DOHH2 (cell line): Measurements from ENCODE around the gene BRD3.

Experiments
- H3F3A ChIP-seq: fragments of 200-600 bp; sonication (generic), shearing (Covaris generic); 2 replicates; pipeline ENCODE4 v1.6.0; 2016; ENCODE audit warnings: antibody characterized with exemption, mild to moderate bottlenecking; ENCODE audit not compliant: control insufficient read depth, insufficient read depth
- H3K27ac ChIP-seq: fragments of 200-600 bp; sonication (generic); 2 replicates; pipeline ENCODE4 v1.5.1; 2014; ENCODE audit warnings: low read depth, mild to moderate bottlenecking, low read length, moderate library complexity
- H3K27me3 ChIP-seq: fragments of 200-600 bp; sonication (generic); 2 replicates; pipeline ENCODE4 v1.6.1; 2014; ENCODE audit warnings: mild to moderate bottlenecking, low read length, mixed read lengths; ENCODE audit not compliant: control insufficient read depth
- H3K36me3 ChIP-seq: fragments of 200-600 bp; sonication (generic); 2 replicates; pipeline ENCODE4 v1.6.1; 2014; ENCODE audit warnings: mild to moderate bottlenecking, low read length, moderate library complexity, mixed read lengths; ENCODE audit not compliant: control insufficient read depth
- H3K4me1 ChIP-seq: fragments of 200-600 bp; sonication (generic); 2 replicates; pipeline ENCODE4 v1.6.1; 2014; ENCODE audit warnings: mild to moderate bottlenecking, low read length, mixed read lengths; ENCODE audit not compliant: control insufficient read depth
- H3K4me2 ChIP-seq: fragments of 200-600 bp; sonication (generic); 2 replicates; pipeline ENCODE4 v1.6.0; 2014; ENCODE audit warnings: mild to moderate bottlenecking, low read length, moderate library complexity
- H3K4me3 ChIP-seq: fragments of 200-600 bp; sonication (generic); 2 replicates; pipeline ENCODE4 v1.5.1; 2014; ENCODE audit warnings: mild to moderate bottlenecking, low read length, mixed read lengths
- H3K79me2 ChIP-seq: fragments of 200-600 bp; sonication (generic); 2 replicates; pipeline ENCODE4 v1.6.1; 2014; ENCODE audit warnings: mild to moderate bottlenecking, low read length, mixed read lengths; ENCODE audit not compliant: control insufficient read depth
- H3K9me2 ChIP-seq: fragments of 200-600 bp; sonication (generic); replicated peaks from 2 replicates; pipeline ENCODE4 v1.6.1; 2014; ENCODE audit warnings: mild to moderate bottlenecking, low read length, mixed read lengths; ENCODE audit not compliant: control insufficient read depth
- H3K9me3 ChIP-seq: fragments of 200-600 bp; sonication (generic); 2 replicates; pipeline ENCODE4 v1.6.1; 2014; ENCODE audit warnings: antibody characterized with exemption, low read length, mixed read lengths; ENCODE audit not compliant: control insufficient read depth, insufficient read depth
- H4K20me1 ChIP-seq: fragments of 200-600 bp; sonication (generic); 2 replicates; pipeline ENCODE4 v1.6.0; 2014; ENCODE audit warnings: low read depth, mild to moderate bottlenecking, antibody characterized with exemption, low read length, moderate library complexity; ENCODE audit not compliant: control insufficient read depth, insufficient read depth
- EZH2phosphoT487 ChIP-seq: fragments of 200-600 bp; sonication (generic); IDR thresholded peaks from 2 replicates; pipeline ENCODE4 v1.6.1; 2017; ENCODE audit warnings: borderline replicate concordance, mild to moderate bottlenecking, antibody characterized with exemption, low read length, moderate library complexity, mixed read lengths
- TF ChIP-seq, protein P1 (sequence below): fragments of 200-600 bp; sonication (generic); IDR thresholded peaks from one replicate; pipeline ENCODE4 v1.5.1; 2014; ENCODE audit warnings: antibody characterized with exemption, mild to moderate bottlenecking, low read depth, low read length; ENCODE audit not compliant: poor library complexity, severe bottlenecking

BRD3 gene

DNA sequence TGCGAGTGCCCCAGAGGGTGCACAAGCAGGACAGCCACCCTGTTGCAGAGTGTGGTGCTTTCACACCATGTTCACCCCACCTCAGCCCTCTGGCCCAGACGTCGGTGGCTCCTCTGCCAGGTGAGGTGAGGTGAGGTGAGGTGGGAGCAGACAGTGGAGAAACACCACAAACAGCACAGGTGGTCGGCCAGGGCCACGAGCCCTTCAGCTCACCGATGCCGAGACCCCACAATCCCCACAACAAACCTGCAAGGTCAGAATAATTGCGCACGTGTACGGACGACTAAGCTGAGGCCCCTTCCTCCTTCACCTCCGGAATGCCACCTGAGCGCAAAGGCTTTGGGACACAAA, 10.5 kb downstream of the BRD3 start:
- TF ChIP-seq EZH2phosphoT487 = no peak
- TF ChIP-seq, protein P1, sequence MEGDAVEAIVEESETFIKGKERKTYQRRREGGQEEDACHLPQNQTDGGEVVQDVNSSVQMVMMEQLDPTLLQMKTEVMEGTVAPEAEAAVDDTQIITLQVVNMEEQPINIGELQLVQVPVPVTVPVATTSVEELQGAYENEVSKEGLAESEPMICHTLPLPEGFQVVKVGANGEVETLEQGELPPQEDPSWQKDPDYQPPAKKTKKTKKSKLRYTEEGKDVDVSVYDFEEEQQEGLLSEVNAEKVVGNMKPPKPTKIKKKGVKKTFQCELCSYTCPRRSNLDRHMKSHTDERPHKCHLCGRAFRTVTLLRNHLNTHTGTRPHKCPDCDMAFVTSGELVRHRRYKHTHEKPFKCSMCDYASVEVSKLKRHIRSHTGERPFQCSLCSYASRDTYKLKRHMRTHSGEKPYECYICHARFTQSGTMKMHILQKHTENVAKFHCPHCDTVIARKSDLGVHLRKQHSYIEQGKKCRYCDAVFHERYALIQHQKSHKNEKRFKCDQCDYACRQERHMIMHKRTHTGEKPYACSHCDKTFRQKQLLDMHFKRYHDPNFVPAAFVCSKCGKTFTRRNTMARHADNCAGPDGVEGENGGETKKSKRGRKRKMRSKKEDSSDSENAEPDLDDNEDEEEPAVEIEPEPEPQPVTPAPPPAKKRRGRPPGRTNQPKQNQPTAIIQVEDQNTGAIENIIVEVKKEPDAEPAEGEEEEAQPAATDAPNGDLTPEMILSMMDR = no peak
- Histone ChIP-seq H3K4me1 (peaks cover 22% of the 10 kb centered on the region), H3K27ac (no peak overlapping the region), H3K4me3 (no peak overlapping the region), H3K27me3 (no peaks in the 10 kb centered on the region), H4K20me1 (peaks cover 18% of the 10 kb centered on the region), H3K79me2 (peaks cover 85% of the 10 kb centered on the region), H3F3A (no peaks in the 10 kb centered on the region), H3K9me2 (no peaks in the 10 kb centered on the region), H3K4me2 (no peak overlapping the region), H3K36me3 (peaks cover 7% of the 10 kb centered on the region), H3K9me3 (no peaks in the 10 kb centered on the region)

DNA sequence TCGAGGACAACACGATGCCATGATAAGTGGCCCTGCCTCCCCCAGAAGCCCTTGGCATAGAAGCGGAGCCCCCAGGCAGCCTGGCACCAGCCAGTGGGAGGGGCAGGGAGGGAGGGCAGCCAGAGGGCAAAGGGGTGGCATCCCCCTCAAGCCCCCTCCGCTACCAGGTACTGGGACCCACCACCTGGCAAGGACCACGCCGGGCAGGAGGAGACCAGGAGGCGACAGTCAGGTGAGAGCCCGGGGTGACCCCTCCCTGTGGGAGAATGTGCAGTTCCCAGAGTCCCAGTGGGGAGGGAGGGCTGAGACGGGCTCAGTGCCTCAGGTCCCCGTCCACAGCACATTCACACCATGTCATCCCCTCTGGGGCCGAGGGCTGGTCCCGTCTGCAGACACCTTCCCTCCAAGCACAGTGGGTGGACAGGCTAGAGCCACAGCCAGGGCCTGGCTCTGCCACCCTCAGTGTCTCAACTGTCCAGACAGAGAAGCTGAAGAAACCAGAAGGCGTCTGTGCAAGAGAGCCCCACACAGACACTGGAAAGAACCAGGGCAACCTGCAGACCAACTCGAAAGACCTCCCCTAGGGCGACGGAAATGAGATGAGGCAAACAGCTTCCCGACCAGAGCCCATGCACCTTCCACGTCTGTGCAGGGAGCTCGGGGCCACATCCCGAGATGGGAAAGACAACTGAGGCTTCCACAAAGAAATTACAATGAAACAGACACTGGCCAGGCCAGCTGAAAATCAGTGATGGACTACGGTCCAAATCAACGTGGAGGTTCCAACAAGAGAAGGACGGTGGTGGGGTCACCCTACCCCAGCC, 11.1 kb downstream of the BRD3 start:
- Histone ChIP-seq H3K4me2 (no peak overlapping the region), H3K9me2 (no peaks in the 10 kb centered on the region), H3K4me1 (peaks cover 21% of the 10 kb centered on the region), H3K27ac (no peak overlapping the region), H3K36me3 (peaks cover 10% of the 10 kb centered on the region), H3K9me3 (no peaks in the 10 kb centered on the region), H3K79me2 (peaks cover 79% of the 10 kb centered on the region), H3K27me3 (no peaks in the 10 kb centered on the region), H3K4me3 (no peak overlapping the region), H3F3A (no peaks in the 10 kb centered on the region), H4K20me1 (peaks cover 18% of the 10 kb centered on the region)
- TF ChIP-seq, protein P1 = no peak
- no peak for TF ChIP-seq EZH2phosphoT487

DNA sequence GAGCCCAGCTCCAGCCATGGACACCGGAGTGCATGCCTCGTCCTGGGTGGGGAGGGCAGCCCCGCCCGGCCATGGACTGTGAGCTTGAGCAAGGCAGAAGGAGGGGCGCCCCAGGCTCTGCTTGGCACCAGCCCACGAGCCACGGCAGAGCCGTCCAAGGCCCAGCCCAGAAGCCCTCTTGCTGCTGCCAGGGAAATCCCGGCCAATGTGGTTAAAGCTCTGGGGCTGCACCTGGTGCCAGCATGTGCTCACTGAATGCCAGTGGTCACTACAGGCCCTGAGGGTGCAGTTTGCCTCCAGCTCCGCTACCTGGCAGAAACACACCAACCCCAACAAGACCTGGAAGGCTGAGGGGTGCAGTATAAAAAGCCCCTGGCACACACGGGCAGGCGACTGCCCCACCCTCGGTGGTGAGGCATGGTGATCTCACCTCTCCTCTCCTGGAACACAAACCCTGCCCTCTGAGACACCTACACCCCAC, 11.8 kb downstream of the BRD3 start:
- Histone ChIP-seq H3K27ac (no peak overlapping the region), H3K4me1 (peaks cover 16% of the 10 kb centered on the region), H3K4me2 (no peak overlapping the region), H4K20me1 (peaks cover 18% of the 10 kb centered on the region), H3K79me2 (peaks cover 72% of the 10 kb centered on the region), H3F3A (no peaks in the 10 kb centered on the region), H3K9me2 (no peaks in the 10 kb centered on the region), H3K36me3 (peaks cover 14% of the 10 kb centered on the region), H3K27me3 (no peaks in the 10 kb centered on the region), H3K9me3 (no peaks in the 10 kb centered on the region), H3K4me3 (no peak overlapping the region)
- no peak for TF ChIP-seq EZH2phosphoT487
- TF ChIP-seq, protein P1 = no peak
